Upper lobe of right lung (tissue), 1 donor: Measurements from ENCODE around the gene TMED6. TPM values are rescaled to one million over a fixed set of nuclear protein-coding genes. Genes with fewer than 3 reads are reported as not detected.

ENCODE experiments used
- ATAC-seq: fragments of 200-7000 bp; cut with Tn5 transposase; one replicate; pipeline ENCODE4 v1.9.1; 2020; ENCODE audit warnings: mild to moderate bottlenecking, moderate library complexity
- DNase-seq: peaks from one replicate; pipeline ENCODE4 v3.0.0-alpha.2; 2020
- H3K27ac ChIP-seq: fragments of 200-600 bp; one replicate; pipeline ENCODE4 v1.8.0; 2022
- H3K27me3 ChIP-seq: fragments of 200-600 bp; one replicate; pipeline ENCODE4 v1.8.0; 2022; ENCODE audit warnings: mild to moderate bottlenecking
- H3K36me3 ChIP-seq: fragments of 200-600 bp; one replicate; pipeline ENCODE4 v1.8.0; 2022
- H3K4me1 ChIP-seq: fragments of 200-600 bp; one replicate; pipeline ENCODE4 v1.8.0; 2022
- H3K4me3 ChIP-seq: fragments of 200-600 bp; one replicate; pipeline ENCODE4 v1.8.0; 2022; ENCODE audit warnings: mild to moderate bottlenecking
- H3K9me3 ChIP-seq: fragments of 200-600 bp; one replicate; pipeline ENCODE4 v1.8.0; 2022
- CTCF ChIP-seq: fragments of 200-600 bp; IDR thresholded peaks from one replicate; pipeline ENCODE4 v1.8.0; 2022; ENCODE audit warnings: antibody characterized with exemption
- intact Hi-C: fragments of 100-400 bp; cut with DNase I; formaldehyde crosslinking; loops from one replicate; pipeline ENCODE4 v1.11.0; 2022
- total RNA-seq: library from RNA; stranded (reverse); fragmentation: NEBNext Ultra II Directional; extraction: Animal tissue kit (Norgen Biotek cat#: 25700); gene quantifications from one replicate; pipeline ENCODE4 v1.2.1, GENCODE V29; 2021
- donor health status: DM: no; HTN: yes; CAD: no; lungs with severe emphysema.

Gene TMED6
- total RNA-seq, 1 donor from 2014 or later: 0.69 TPM

- H3K27ac ChIP-seq: peak overlapping the region; percentile 85
- intact Hi-C loops: no loop called here
- H3K4me3 ChIP-seq: peak overlapping the region; percentile 86
- H3K4me1 ChIP-seq: peaks cover 26% of the 10 kb centered on the region
- no peaks in the 10 kb centered on the region for H3K27me3 ChIP-seq
- DNase-seq (no peak), ATAC-seq (no peak)
- no peaks in the 10 kb centered on the region for H3K9me3 ChIP-seq
- peaks cover 52% of the 10 kb centered on the region for H3K36me3 ChIP-seq
- no peak for TF ChIP-seq CTCF
Observed at GRCh38 chr16:69340095-69340644, 11.4 kb downstream of the TMED6 start.

GRCh38 chr16:69339289-69340094 lies 12.1 kb downstream of the TMED6 start, which contains the start of the genes COG8 and NIP7:
TSS of gene COG8 (minus strand) at chr16:69339564. CDS start at chr16:69339552, 12 bp downstream.
TSS of gene NIP7 (plus strand) at chr16:69339772. CDS start at chr16:69339830, 58 bp downstream.
- Histone ChIP-seq H3K9me3 (no peaks in the 10 kb centered on the region), H3K36me3 (peaks cover 58% of the 10 kb centered on the region), H3K4me3 (peak within 1 kb of the TSS; percentile 86), H3K27me3 (no peaks in the 10 kb centered on the region), H3K4me1 (peaks cover 26% of the 10 kb centered on the region), H3K27ac (peak within 1 kb of the TSS; percentile 85)
- TF ChIP-seq CTCF: peak; percentile 83
- ATAC-seq: peak; percentile 99
- DNase-seq: peak; percentile 95
- intact Hi-C loops: no loop called here

- DNase-seq (no peak), ATAC-seq (no peak)
- H3K36me3 ChIP-seq: peaks cover 61% of the 10 kb centered on the region
- H3K9me3 ChIP-seq: no peaks in the 10 kb centered on the region
- no peaks in the 10 kb centered on the region for H3K27me3 ChIP-seq
- peak overlapping the region; percentile 86 for H3K4me3 ChIP-seq
- peak overlapping the region; percentile 85 for H3K27ac ChIP-seq
- intact Hi-C loops: no loop called here
- H3K4me1 ChIP-seq: peaks cover 26% of the 10 kb centered on the region
- TF ChIP-seq CTCF: no peak
Observed at GRCh38 chr16:69338557-69339288, 12.9 kb downstream of the TMED6 start.

GRCh38 chr16:69334696-69335095 lies 16.9 kb downstream of the TMED6 start:
- ATAC-seq (no peak), DNase-seq (peak; percentile 40)
- H3K4me3 ChIP-seq: no peak overlapping the region
- no peaks in the 10 kb centered on the region for H3K9me3 ChIP-seq
- TF ChIP-seq CTCF: no peak
- peaks cover 52% of the 10 kb centered on the region for H3K36me3 ChIP-seq
- intact Hi-C loops: no loop called here
- no peaks in the 10 kb centered on the region for H3K27me3 ChIP-seq
- peaks cover 16% of the 10 kb centered on the region for H3K4me1 ChIP-seq
- no peak overlapping the region for H3K27ac ChIP-seq

- DNase-seq: peak; percentile 97
- TF ChIP-seq CTCF: no peak
- Histone ChIP-seq H3K36me3 (peaks cover 70% of the 10 kb centered on the region), H3K4me3 (peak within 1 kb of the TSS; percentile 85), H3K9me3 (no peaks in the 10 kb centered on the region), H3K27ac (peak within 1 kb of the TSS; percentile 91), H3K4me1 (peaks cover 27% of the 10 kb centered on the region), H3K27me3 (no peaks in the 10 kb centered on the region)
- intact Hi-C loops: no loop called here
- ATAC-seq: peak; percentile 98
Observed at GRCh38 chr16:69330286-69331109, 21.1 kb downstream of the TMED6 start, which contains the start of gene PDF. TSS of gene PDF (minus strand) at chr16:69330588. CDS start at chr16:69330570, 18 bp downstream.
